NT2/D1 (cell line): ENCODE measurements around the gene MYH15.

ENCODE experiments used
- DNase-seq: peaks from one replicate; pipeline ENCODE4 v3.0.0-alpha.2; 2011; ENCODE audit warnings: low read depth, low spot score
- H3K27me3 ChIP-seq: 2 replicates; pipeline ENCODE4 v1.6.0; 2011; ENCODE audit warnings: mild to moderate bottlenecking; ENCODE audit not compliant: insufficient read length, insufficient read depth
- H3K36me3 ChIP-seq: 2 replicates; pipeline ENCODE4 v1.6.1; 2011; ENCODE audit warnings: mild to moderate bottlenecking, low read length, mixed read lengths; ENCODE audit not compliant: insufficient read depth, insufficient read length
- H3K4me1 ChIP-seq: 2 replicates; pipeline ENCODE4 v1.5.1; 2011; ENCODE audit not compliant: insufficient read depth, insufficient read length
- H3K4me3 ChIP-seq: 2 replicates; pipeline ENCODE4 v1.5.1; 2011; ENCODE audit warnings: low read depth; ENCODE audit not compliant: insufficient read length
- H3K9ac ChIP-seq: 2 replicates; pipeline ENCODE4 v1.6.0; 2011; ENCODE audit warnings: low read depth; ENCODE audit not compliant: insufficient read length
- H3K9me3 ChIP-seq: 2 replicates; pipeline ENCODE4 v1.5.1; 2011; ENCODE audit warnings: mild to moderate bottlenecking, low read length; ENCODE audit not compliant: insufficient read depth
- SUZ12 ChIP-seq: IDR thresholded peaks from 2 replicates; pipeline ENCODE4 v1.6.1; 2011; ENCODE audit not compliant: insufficient read length, insufficient read depth; ENCODE audit errors: extremely low read depth
- YY1 ChIP-seq: IDR thresholded peaks from 2 replicates; pipeline ENCODE4 v1.6.1; 2011; ENCODE audit not compliant: insufficient read length, insufficient read depth
- ZNF274 ChIP-seq: IDR thresholded peaks from 2 replicates; pipeline ENCODE4 v1.6.1; 2011; ENCODE audit warnings: mild to moderate bottlenecking, low read depth, low read length

Gene MYH15

GRCh38 chr3:108378153-108378951 lies 132.0 kb downstream of the MYH15 start:
- no peak overlapping the region for H3K4me3 ChIP-seq
- H3K36me3 ChIP-seq: no peaks in the 10 kb centered on the region
- no peaks in the 10 kb centered on the region for H3K9me3 ChIP-seq
- no peak for DNase-seq
- TF ChIP-seq ZNF274 (no peak), YY1 (no peak), SUZ12 (no peak)
- H3K9ac ChIP-seq: no peak overlapping the region
- H3K4me1 ChIP-seq: no peaks in the 10 kb centered on the region
- no peaks in the 10 kb centered on the region for H3K27me3 ChIP-seq

GRCh38 chr3:108377384-108377783 lies 133.0 kb downstream of the MYH15 start:
- Histone ChIP-seq H3K36me3 (no peaks in the 10 kb centered on the region), H3K4me3 (no peak overlapping the region), H3K9ac (no peak overlapping the region), H3K4me1 (no peaks in the 10 kb centered on the region), H3K9me3 (no peaks in the 10 kb centered on the region), H3K27me3 (no peaks in the 10 kb centered on the region)
- DNase-seq: no peak
- TF ChIP-seq SUZ12 (no peak), YY1 (no peak), ZNF274 (no peak)

- DNase-seq: no peak
- H3K4me1 ChIP-seq: no peaks in the 10 kb centered on the region
- H3K27me3 ChIP-seq: no peaks in the 10 kb centered on the region
- no peaks in the 10 kb centered on the region for H3K9me3 ChIP-seq
- TF ChIP-seq SUZ12 (no peak), YY1 (no peak), ZNF274 (no peak)
- H3K36me3 ChIP-seq: no peaks in the 10 kb centered on the region
- no peak overlapping the region for H3K9ac ChIP-seq
- H3K4me3 ChIP-seq: no peak overlapping the region
These were observed 134.4 kb downstream of the MYH15 start for GRCh38 chr3:108376026-108376425.

- H3K27me3 ChIP-seq: no peaks in the 10 kb centered on the region
- no peak overlapping the region for H3K4me3 ChIP-seq
- no peak for TF ChIP-seq SUZ12
- TF ChIP-seq ZNF274: no peak
- no peak for TF ChIP-seq YY1
- no peaks in the 10 kb centered on the region for H3K4me1 ChIP-seq
- no peaks in the 10 kb centered on the region for H3K9me3 ChIP-seq
- no peak for DNase-seq
- H3K9ac ChIP-seq: no peak overlapping the region
- H3K36me3 ChIP-seq: no peaks in the 10 kb centered on the region
These were observed 151.4 kb downstream of the MYH15 start for GRCh38 chr3:108359011-108359410.

GRCh38 chr3:108357042-108357441 lies 153.4 kb downstream of the MYH15 start:
- no peak for TF ChIP-seq YY1
- TF ChIP-seq SUZ12: no peak
- H3K9me3 ChIP-seq: no peaks in the 10 kb centered on the region
- H3K9ac ChIP-seq: no peak overlapping the region
- no peak for DNase-seq
- no peaks in the 10 kb centered on the region for H3K27me3 ChIP-seq
- H3K36me3 ChIP-seq: no peaks in the 10 kb centered on the region
- H3K4me3 ChIP-seq: no peak overlapping the region
- no peaks in the 10 kb centered on the region for H3K4me1 ChIP-seq

GRCh38 chr3:108354562-108354961 lies 155.8 kb downstream of the MYH15 start:
- H3K9ac ChIP-seq: no peak overlapping the region
- H3K4me1 ChIP-seq: no peaks in the 10 kb centered on the region
- H3K36me3 ChIP-seq: no peaks in the 10 kb centered on the region
- no peak for DNase-seq
- H3K27me3 ChIP-seq: no peaks in the 10 kb centered on the region
- no peaks in the 10 kb centered on the region for H3K9me3 ChIP-seq
- H3K4me3 ChIP-seq: no peak overlapping the region
- TF ChIP-seq SUZ12: no peak
- TF ChIP-seq YY1: no peak
- no peak for TF ChIP-seq ZNF274

GRCh38 chr3:108352176-108352575 lies 158.2 kb downstream of the MYH15 start:
- Histone ChIP-seq H3K36me3 (no peaks in the 10 kb centered on the region), H3K4me3 (no peak overlapping the region), H3K9ac (no peak overlapping the region), H3K27me3 (no peaks in the 10 kb centered on the region), H3K4me1 (no peaks in the 10 kb centered on the region), H3K9me3 (no peaks in the 10 kb centered on the region)
- TF ChIP-seq YY1: no peak
- no peak for TF ChIP-seq ZNF274
- no peak for TF ChIP-seq SUZ12
- no peak for DNase-seq
